Measurements from ENCODE around the gene ZFPL1. TPM values are rescaled to one million over a fixed set of nuclear protein-coding genes. Genes with fewer than 3 reads are reported as not detected.
A peak's percentile ranks its signal among the peaks of the same experiment; 100 is the strongest.

The ZFPL1 gene
- total RNA-seq, 2 donors from 2014 or later = 40.7 to 50.2 TPM

- peak overlapping the region; percentile 100 for H3K27ac Mint-ChIP-seq
- peak; percentile 64 to 76 (median 66) for DNase-seq
- peak; percentile 88 for ATAC-seq
- no peaks in the 10 kb centered on the region for H3K9me3 ChIP-seq (ENCODE audit: control insufficient read depth, low read length, poor library complexity, severe bottlenecking)
- peak overlapping the region; percentile 98 for H3K4me3 Mint-ChIP-seq
- H3K4me1 Mint-ChIP-seq = peaks cover 32% of the 10 kb centered on the region
- H3K36me3 Mint-ChIP-seq (ENCODE audit: low read depth) = peaks cover 5% of the 10 kb centered on the region
- no peaks in the 10 kb centered on the region for H3K27me3 Mint-ChIP-seq
Measured at GRCh38 chr11:65134952-65135632, 51.1 kb downstream of the ZFPL1 start.

GRCh38 chr11:65135633-65136145 lies 51.7 kb downstream of the ZFPL1 start:
- no peaks in the 10 kb centered on the region for H3K27me3 Mint-ChIP-seq
- no peak for ATAC-seq
- DNase-seq = no peak
- peaks cover 5% of the 10 kb centered on the region for H3K36me3 Mint-ChIP-seq (ENCODE audit: low read depth)
- peak overlapping the region; percentile 98 for H3K4me3 Mint-ChIP-seq
- no peaks in the 10 kb centered on the region for H3K9me3 ChIP-seq (ENCODE audit: control insufficient read depth, low read length, poor library complexity, severe bottlenecking)
- H3K4me1 Mint-ChIP-seq = peaks cover 32% of the 10 kb centered on the region
- peak overlapping the region; percentile 100 for H3K27ac Mint-ChIP-seq

- ATAC-seq (no peak), DNase-seq (no peak)
- H3K4me1 Mint-ChIP-seq = peaks cover 28% of the 10 kb centered on the region
- H3K4me3 Mint-ChIP-seq = peak overlapping the region; percentile 85
- H3K36me3 Mint-ChIP-seq (ENCODE audit: low read depth) = no peaks in the 10 kb centered on the region
- H3K9me3 ChIP-seq (ENCODE audit: control insufficient read depth, low read length, poor library complexity, severe bottlenecking) = no peaks in the 10 kb centered on the region
- peak overlapping the region; percentile 100 for H3K27ac Mint-ChIP-seq
- no peaks in the 10 kb centered on the region for H3K27me3 Mint-ChIP-seq
Measured at GRCh38 chr11:65136515-65137096, 52.6 kb downstream of the ZFPL1 start.

Other genes starting within 250 kb of the ZFPL1 start
- 1 to 10 TPM; 4.0 to 7.7 TPM for gene CDC42BPG, start 239.6 kb upstream of the ZFPL1 start, total RNA-seq
- gene EHD1, start 205.6 kb upstream of the ZFPL1 start, total RNA-seq = 100 to 1,000 TPM; 184 to 212 TPM
- gene ATG2A, start 167.0 kb upstream of the ZFPL1 start, total RNA-seq = 100 to 1,000 TPM; 161 to 226 TPM
- 10 to 100 TPM; 21.5 to 25.3 TPM for gene PPP2R5B, start 159.5 kb upstream of the ZFPL1 start, total RNA-seq
- not detected for gene GPHA2, start 148.3 kb upstream of the ZFPL1 start, total RNA-seq
- not detected for gene MAJIN, start 112.1 kb upstream of the ZFPL1 start, total RNA-seq
- not detected for gene BATF2, start 87.3 kb upstream of the ZFPL1 start, total RNA-seq
- gene ARL2, start 70.1 kb upstream of the ZFPL1 start, total RNA-seq = 10 to 100 TPM; 17.2 to 21.6 TPM
- gene SNX15, start 56.8 kb upstream of the ZFPL1 start, total RNA-seq = 10 to 100 TPM; 19.7 to 20.8 TPM
- gene SAC3D1, start 43.0 kb upstream of the ZFPL1 start, total RNA-seq = 1 to 10 TPM; 1.9 to 3.9 TPM
- gene NAALADL1, start 25.7 kb upstream of the ZFPL1 start, total RNA-seq = 10 to 100 TPM; 12.5 to 16.0 TPM
- gene CDCA5, start 182 bp upstream of the ZFPL1 start, total RNA-seq = under 1 TPM; 0.37 to 0.90 TPM
- gene VPS51, start 12.0 kb downstream of the ZFPL1 start, total RNA-seq = 100 to 1,000 TPM; 181 to 217 TPM
- gene TM7SF2, start 27.6 kb downstream of the ZFPL1 start, total RNA-seq = 10 to 100 TPM; 15.2 to 18.5 TPM
- 1 to 10 TPM; 7.5 to 8.7 TPM for gene ZNHIT2, start 33.5 kb downstream of the ZFPL1 start, total RNA-seq
- 1,000 to 10,000 TPM; 1,401 to 1,408 TPM for gene FAU, start 37.9 kb downstream of the ZFPL1 start, total RNA-seq
- 10 to 100 TPM; 42.8 to 44.8 TPM for gene MRPL49, start 38.1 kb downstream of the ZFPL1 start, total RNA-seq
- gene SYVN1, start 50.3 kb downstream of the ZFPL1 start, total RNA-seq = 10 to 100 TPM; 80.6 to 81.1 TPM
- gene SPDYC, start 86.0 kb downstream of the ZFPL1 start, total RNA-seq = under 1 TPM in 1 of 2 donors, not detected in 1; 0.68 TPM
- gene CAPN1, start 97.7 kb downstream of the ZFPL1 start, total RNA-seq = 100 to 1,000 TPM; 154 to 190 TPM
- gene POLA2, start 177.7 kb downstream of the ZFPL1 start, total RNA-seq = 10 to 100 TPM; 13.0 to 15.4 TPM
- under 1 TPM in 1 of 2 donors, not detected in 1; 0.55 TPM for gene CDC42EP2, start 230.6 kb downstream of the ZFPL1 start, total RNA-seq
- 10 to 100 TPM; 49.1 to 62.6 TPM for gene DPF2, start 249.6 kb downstream of the ZFPL1 start, total RNA-seq